ENCODE measurements around the gene ZDHHC11.

Gene ZDHHC11

DNA sequence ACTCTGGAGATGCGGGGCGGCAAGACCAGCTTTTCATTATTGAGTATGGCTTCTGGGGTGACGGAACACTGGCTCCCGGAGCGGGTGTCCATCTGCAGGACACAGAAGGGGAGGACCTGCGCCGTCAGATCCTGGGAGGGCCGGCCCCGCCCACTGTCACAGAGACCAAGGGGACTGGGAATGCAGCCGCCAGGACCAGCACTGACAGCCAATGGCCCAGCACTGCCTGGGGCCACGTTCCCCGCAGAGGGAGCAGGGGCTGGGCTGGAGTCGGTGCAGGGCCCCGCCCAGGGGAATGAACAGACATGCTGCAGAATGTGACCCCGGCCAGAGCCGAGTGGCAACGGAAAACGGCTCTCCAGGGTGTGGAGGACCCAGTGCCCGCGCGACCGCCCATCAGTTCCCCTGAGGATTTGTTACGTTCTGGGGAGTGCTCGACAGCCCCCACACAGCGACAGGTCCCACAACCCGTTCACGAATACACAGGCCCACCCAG lies at the start of gene ZDHHC11:
Gene ZDHHC11, minus strand, starts transcription at position 476 of the 496 bp plus-strand sequence. Its CDS starts 384 bp downstream, at position 92.
- no peak for DNase-seq (ENCODE audit: low read depth, low spot score)

GRCh38 chr5:893711-894110 lies 42.9 kb upstream of the ZDHHC11 start:
- no peak for DNase-seq (ENCODE audit: low read depth, low spot score)

DNA sequence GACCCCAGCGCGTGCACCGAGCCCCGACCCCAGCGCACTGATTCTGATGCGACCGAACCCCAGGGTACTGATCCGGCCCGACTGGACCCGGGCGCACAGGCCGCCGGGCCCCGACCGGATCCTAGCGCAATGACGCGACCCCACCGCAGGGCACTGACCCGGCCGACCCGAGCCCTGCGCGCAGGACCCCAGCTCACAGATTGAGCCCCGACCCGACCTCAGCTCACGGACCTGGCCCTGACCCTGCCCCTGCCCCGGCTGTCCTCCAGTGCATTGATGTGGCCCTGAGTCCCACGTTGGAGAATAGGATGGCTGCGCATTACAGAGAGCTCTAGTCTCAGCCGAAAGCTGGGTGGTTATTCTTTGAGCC lies 42.3 kb upstream of the ZDHHC11 start:
- DNase-seq (ENCODE audit: low read depth, low spot score) = no peak

GRCh38 chr5:892394-893136 lies 41.8 kb upstream of the ZDHHC11 start, which contains the start of the genes BRD9 and TRIP13:
Gene BRD9, minus strand, starts transcription at chr5:892801. Its CDS starts 144 bp downstream, at chr5:892657.
Gene TRIP13, plus strand, starts transcription at chr5:892884. Its CDS starts 115 bp downstream, at chr5:892999.
- DNase-seq (ENCODE audit: low read depth, low spot score) = no peak

DNA sequence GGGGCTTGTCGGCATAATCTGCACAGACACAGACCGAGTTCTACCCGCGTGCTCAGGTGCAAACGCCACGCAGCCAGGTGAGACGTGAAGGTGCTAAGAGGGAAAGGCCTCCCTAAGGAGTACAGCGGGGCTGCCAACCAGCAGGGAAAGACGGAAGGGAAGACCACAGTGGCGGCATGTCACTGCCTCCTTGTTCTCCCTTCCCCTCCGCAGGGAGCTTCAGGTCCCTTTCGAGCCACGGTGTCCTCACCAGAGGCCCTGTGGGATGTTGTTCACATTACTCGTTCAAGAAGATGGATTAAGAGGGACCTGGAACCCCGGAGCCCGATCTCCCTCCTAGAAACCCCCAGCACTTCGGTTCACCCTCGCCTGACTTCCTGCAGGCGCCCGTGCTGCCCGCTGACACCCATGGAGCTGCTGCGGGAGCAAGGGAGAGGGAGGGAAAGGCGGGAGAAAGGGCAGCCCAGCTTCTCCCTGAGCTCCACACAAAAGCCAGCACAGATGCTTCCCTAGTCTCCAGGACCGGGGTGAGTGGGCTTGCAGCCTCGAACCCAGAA lies 41.1 kb upstream of the ZDHHC11 start:
- no peak for DNase-seq (ENCODE audit: low read depth, low spot score)

GRCh38 chr5:891117-891836 lies 40.5 kb upstream of the ZDHHC11 start:
- DNase-seq (ENCODE audit: low read depth, low spot score) = no peak

DNA sequence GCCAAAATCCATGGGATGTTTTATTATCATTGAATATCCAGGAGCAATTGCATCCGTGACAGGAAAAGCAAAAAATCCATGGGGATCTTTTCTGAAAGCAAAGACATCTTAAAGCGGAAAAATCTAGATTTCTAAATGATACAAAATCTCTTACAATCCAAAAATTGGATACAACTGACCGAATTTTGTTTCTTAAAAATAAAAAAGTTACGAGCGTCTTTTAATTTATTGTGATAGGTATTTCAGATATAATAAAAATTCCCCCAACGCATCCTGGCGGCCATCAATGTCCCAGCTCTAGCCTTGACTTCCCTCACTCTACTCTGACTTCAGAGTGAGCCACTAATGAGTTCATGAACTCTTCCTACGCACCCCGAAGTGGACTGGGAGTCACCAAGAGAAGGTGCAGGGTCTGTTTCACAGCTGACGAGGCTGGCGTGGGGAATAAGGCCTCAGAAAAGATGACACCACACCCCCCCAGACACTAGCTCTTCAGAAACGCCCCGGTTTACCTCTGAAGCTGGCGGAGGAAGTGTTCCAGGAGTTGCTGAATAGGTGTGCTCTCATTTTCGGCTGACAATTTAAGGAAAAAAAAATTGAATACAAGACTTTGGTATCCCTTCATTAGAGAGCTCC lies 38.4 kb upstream of the ZDHHC11 start:
- DNase-seq (ENCODE audit: low read depth, low spot score) = no peak

- DNase-seq (ENCODE audit: low read depth, low spot score) = no peak
These were observed 37.9 kb upstream of the ZDHHC11 start for GRCh38 chr5:888638-889035.

GRCh38 chr5:887947-888637 lies 37.3 kb upstream of the ZDHHC11 start:
- DNase-seq (ENCODE audit: low read depth, low spot score) = peak; percentile 38

DNA sequence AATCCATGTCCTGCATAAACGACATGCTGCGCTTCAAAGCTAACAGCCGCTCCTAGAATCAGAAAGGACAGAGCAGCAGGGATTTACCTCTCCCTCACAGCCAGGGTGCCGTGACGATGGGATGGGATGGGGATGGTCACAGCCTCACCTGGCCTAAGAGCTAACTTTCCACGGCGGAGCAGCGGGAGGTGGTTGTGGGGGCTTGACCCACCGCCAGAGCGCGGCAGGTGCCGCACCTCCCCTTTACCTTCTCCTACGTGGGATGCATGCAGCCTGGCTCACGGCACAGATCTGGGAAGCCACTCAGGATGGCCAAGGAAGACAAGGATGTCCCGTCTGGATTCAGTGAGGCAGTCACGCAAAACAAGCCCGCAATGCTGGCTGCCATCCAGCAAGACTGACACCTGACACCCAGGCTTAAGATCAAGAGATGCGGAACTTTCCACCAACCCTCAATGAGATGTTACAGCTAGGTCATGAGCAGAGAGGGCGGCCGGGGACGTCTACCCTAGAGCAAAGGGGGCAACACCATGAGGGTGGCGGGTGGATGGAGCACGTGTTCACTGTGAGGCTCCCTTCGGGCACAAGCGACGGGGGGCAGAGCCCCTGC lies 36.0 kb upstream of the ZDHHC11 start:
- no peak for DNase-seq (ENCODE audit: low read depth, low spot score)

- DNase-seq (ENCODE audit: low read depth, low spot score) = no peak
These were observed 35.2 kb upstream of the ZDHHC11 start for GRCh38 chr5:886036-886435.

DNA sequence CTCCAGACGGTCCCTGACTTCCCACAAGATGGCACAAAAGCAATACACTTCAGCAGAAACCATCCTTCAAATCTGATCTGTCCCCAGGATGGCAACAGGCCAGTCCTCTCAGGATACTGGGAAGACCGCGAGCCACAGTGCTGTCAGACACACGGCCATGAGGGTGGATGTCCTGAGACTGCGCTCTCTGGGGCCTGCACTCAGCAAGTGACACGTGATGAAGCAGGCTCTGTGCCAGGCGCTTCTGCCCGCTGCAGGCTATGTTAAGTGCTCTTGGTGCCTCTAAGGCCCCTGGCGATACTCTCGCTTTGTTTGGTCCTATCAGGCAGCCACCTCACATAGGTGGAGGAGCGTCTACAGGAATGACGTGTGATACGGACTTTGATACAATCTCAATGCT lies 34.7 kb upstream of the ZDHHC11 start:
- DNase-seq (ENCODE audit: low read depth, low spot score) = no peak

DNA sequence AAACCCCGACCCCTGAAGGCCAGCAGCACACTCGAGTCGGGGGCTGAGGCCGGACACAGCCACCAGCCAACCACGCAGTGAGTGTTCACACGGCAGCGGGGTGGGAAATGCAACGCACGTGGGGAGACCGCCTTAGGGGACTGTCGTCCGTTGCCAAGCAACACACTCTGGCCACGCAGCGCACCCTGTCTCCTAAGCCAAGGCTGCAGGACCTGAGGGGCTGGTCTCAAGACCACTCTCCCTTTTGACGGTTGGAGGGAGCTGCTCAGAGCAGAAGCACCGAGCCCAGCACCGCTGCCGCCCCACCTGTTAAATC lies 34.3 kb upstream of the ZDHHC11 start:
- no peak for DNase-seq (ENCODE audit: low read depth, low spot score)

DNA sequence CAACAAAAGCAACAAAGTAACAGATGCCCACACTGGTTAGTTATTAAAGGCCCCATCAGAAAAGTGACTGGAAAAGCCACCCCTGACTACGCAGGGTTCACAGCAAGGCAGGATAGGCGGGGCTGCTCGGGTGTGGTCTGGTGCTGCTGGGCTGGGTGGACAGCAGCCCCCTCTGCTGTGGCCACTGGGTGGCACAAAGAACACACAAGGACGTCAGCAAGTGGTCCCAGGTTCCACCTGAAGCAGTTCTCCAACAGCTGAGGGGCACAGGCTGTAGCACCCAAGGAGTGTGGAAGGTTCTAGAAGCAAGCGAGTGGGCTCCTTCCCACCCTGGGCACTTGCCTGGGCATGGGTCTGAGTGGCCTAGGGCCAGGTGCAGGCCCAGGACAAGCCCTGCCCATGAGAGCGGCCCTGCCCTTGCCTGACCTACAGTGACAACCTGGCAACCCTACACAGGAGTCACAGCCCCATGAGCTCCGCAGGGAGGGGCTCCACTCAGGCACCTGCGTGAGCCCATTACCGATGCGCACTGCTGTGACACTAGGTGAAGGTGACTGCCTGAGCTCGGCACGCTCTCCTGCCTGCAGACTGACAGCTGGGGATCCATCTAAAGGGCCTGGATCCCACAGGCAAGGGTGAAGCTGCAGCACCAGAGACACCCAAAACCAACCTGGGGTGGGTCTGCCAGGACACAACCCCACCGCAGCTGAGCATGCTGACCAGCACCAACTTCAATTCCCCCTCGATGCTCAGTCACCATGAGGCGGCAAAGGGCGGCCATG lies 33.8 kb upstream of the ZDHHC11 start:
- no peak for DNase-seq (ENCODE audit: low read depth, low spot score)

DNA sequence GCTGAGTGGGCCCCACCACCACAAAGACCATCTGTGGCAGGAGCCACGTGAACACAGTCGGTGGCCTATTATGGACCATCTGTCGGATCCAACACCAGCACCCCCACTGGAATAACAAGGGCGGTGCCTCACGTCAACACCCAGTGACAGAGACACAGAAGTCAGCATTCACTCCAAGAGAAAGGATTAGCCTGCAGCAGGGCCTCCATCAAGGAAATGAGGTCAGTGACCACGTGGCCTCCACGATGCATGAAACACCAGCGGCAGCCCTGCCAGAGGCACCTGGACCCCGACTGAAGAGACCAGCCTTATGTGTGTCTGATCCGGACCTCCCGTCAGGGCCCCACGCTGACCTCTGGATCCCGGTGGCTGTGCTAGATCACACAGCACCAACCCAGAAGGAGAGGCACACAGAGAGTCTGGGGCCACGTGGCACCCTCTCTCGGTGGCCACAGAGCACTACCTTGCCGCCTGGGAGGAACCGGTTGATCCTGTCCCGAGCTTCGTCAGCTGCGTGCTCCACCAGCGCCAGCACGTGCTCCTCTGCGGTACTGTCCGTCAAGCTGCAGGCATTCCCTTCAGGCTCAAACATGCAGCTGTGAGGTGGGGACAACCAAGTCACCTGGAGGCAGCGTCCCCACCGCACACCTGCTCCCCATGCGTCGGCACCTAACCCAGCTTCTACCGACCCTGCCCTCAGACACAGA lies 32.8 kb upstream of the ZDHHC11 start:
- DNase-seq (ENCODE audit: low read depth, low spot score) = no peak

- DNase-seq (ENCODE audit: low read depth, low spot score) = no peak
These were observed 31.7 kb upstream of the ZDHHC11 start for GRCh38 chr5:882253-883183.

- DNase-seq (ENCODE audit: low read depth, low spot score) = no peak
These were observed 30.8 kb upstream of the ZDHHC11 start for GRCh38 chr5:881551-881935.

GRCh38 chr5:880816-881550 lies 30.2 kb upstream of the ZDHHC11 start:
- no peak for DNase-seq (ENCODE audit: low read depth, low spot score)

Measured in brain pericyte (primary cell).